ENCODE results near the gene DMPK.

The DMPK gene

GRCh38 chr19:45786533-45786894 is 4.2 kb upstream of the DMPK start:
- no peaks in the 10 kb centered on the region for H3K9me3 ChIP-seq (ENCODE audit: low read length)
- H3K27me3 ChIP-seq (ENCODE audit: insufficient read depth, low read length), result no peaks in the 10 kb centered on the region
- H3K4me3 ChIP-seq (ENCODE audit: low read length), result no peak overlapping the region
- peaks cover 8% of the 10 kb centered on the region for H3K4me1 ChIP-seq (ENCODE audit: insufficient read depth, low read length)
- H3K36me3 ChIP-seq (ENCODE audit: insufficient read depth, low read length), result peaks cover 59% of the 10 kb centered on the region
- H2AFZ ChIP-seq (ENCODE audit: low read depth, low read length), result no peak overlapping the region

GRCh38 chr19:45785781-45786532 is 3.7 kb upstream of the DMPK start:
- H3K9me3 ChIP-seq (ENCODE audit: low read length), result no peaks in the 10 kb centered on the region
- peaks cover 3% of the 10 kb centered on the region for H3K4me1 ChIP-seq (ENCODE audit: insufficient read depth, low read length)
- no peak overlapping the region for H3K4me3 ChIP-seq (ENCODE audit: low read length)
- H2AFZ ChIP-seq (ENCODE audit: low read depth, low read length), result no peak overlapping the region
- H3K36me3 ChIP-seq (ENCODE audit: insufficient read depth, low read length), result peaks cover 58% of the 10 kb centered on the region
- H3K27me3 ChIP-seq (ENCODE audit: insufficient read depth, low read length), result no peaks in the 10 kb centered on the region

- H3K27me3 ChIP-seq (ENCODE audit: insufficient read depth, low read length), result no peaks in the 10 kb centered on the region
- peaks cover 52% of the 10 kb centered on the region for H3K36me3 ChIP-seq (ENCODE audit: insufficient read depth, low read length)
Observed at GRCh38 chr19:45785097-45785496, 2.8 kb upstream of the DMPK start.

GRCh38 chr19:45784096-45784495 is 1.8 kb upstream of the DMPK start:
- H3K27me3 ChIP-seq (ENCODE audit: insufficient read depth, low read length), result no peaks in the 10 kb centered on the region
- peaks cover 2% of the 10 kb centered on the region for H3K4me1 ChIP-seq (ENCODE audit: insufficient read depth, low read length)
- H3K4me3 ChIP-seq (ENCODE audit: low read length), result no peak overlapping the region
- no peaks in the 10 kb centered on the region for H3K9me3 ChIP-seq (ENCODE audit: low read length)
- H2AFZ ChIP-seq (ENCODE audit: low read depth, low read length), result no peak overlapping the region
- H3K36me3 ChIP-seq (ENCODE audit: insufficient read depth, low read length), result peaks cover 49% of the 10 kb centered on the region

More at GRCh38 chr19:45785097-45785496, 2.8 kb upstream of the DMPK start:
- Histone ChIP-seq H3K4me1 (ENCODE audit: insufficient read depth, low read length) (peaks cover 2% of the 10 kb centered on the region), H2AFZ (ENCODE audit: low read depth, low read length) (no peak overlapping the region), H3K9me3 (ENCODE audit: low read length) (no peaks in the 10 kb centered on the region), H3K4me3 (ENCODE audit: low read length) (no peak overlapping the region)

- Histone ChIP-seq H3K36me3 (ENCODE audit: insufficient read depth, low read length) (peaks cover 44% of the 10 kb centered on the region), H3K4me3 (ENCODE audit: low read length) (no peak overlapping the region), H2AFZ (ENCODE audit: low read depth, low read length) (no peak overlapping the region), H3K27me3 (ENCODE audit: insufficient read depth, low read length) (no peaks in the 10 kb centered on the region), H3K4me1 (ENCODE audit: insufficient read depth, low read length) (peaks cover 2% of the 10 kb centered on the region), H3K9me3 (ENCODE audit: low read length) (no peaks in the 10 kb centered on the region)
Observed at GRCh38 chr19:45782820-45783785, 813 bp upstream of the DMPK start.

- peaks cover 2% of the 10 kb centered on the region for H3K4me1 ChIP-seq (ENCODE audit: insufficient read depth, low read length)
- H3K36me3 ChIP-seq (ENCODE audit: insufficient read depth, low read length), result peaks cover 48% of the 10 kb centered on the region
- H2AFZ ChIP-seq (ENCODE audit: low read depth, low read length), result no peak overlapping the region
- no peak overlapping the region for H3K4me3 ChIP-seq (ENCODE audit: low read length)
- H3K9me3 ChIP-seq (ENCODE audit: low read length), result no peaks in the 10 kb centered on the region
- no peaks in the 10 kb centered on the region for H3K27me3 ChIP-seq (ENCODE audit: insufficient read depth, low read length)
Observed at GRCh38 chr19:45781214-45782161, 802 bp downstream of the DMPK start.

- Histone ChIP-seq H3K36me3 (ENCODE audit: insufficient read depth, low read length) (peaks cover 41% of the 10 kb centered on the region), H3K4me3 (ENCODE audit: low read length) (no peak overlapping the region), H2AFZ (ENCODE audit: low read depth, low read length) (no peak overlapping the region), H3K27me3 (ENCODE audit: insufficient read depth, low read length) (no peaks in the 10 kb centered on the region), H3K4me1 (ENCODE audit: insufficient read depth, low read length) (peaks cover 2% of the 10 kb centered on the region), H3K9me3 (ENCODE audit: low read length) (no peaks in the 10 kb centered on the region)
Observed at GRCh38 chr19:45780448-45781213, 1.7 kb downstream of the DMPK start.

- Histone ChIP-seq H2AFZ (ENCODE audit: low read depth, low read length) (no peak overlapping the region), H3K4me1 (ENCODE audit: insufficient read depth, low read length) (peaks cover 2% of the 10 kb centered on the region), H3K4me3 (ENCODE audit: low read length) (no peak overlapping the region)
Observed at GRCh38 chr19:45780146-45780447, 2.2 kb downstream of the DMPK start.

GRCh38 chr19:45779231-45780145 is 2.8 kb downstream of the DMPK start:
- Histone ChIP-seq H3K9me3 (ENCODE audit: low read length) (no peaks in the 10 kb centered on the region), H3K27me3 (ENCODE audit: insufficient read depth, low read length) (no peaks in the 10 kb centered on the region), H3K4me3 (ENCODE audit: low read length) (no peak overlapping the region)

More at GRCh38 chr19:45780146-45780447, 2.2 kb downstream of the DMPK start:
- no peaks in the 10 kb centered on the region for H3K27me3 ChIP-seq (ENCODE audit: insufficient read depth, low read length)
- peaks cover 36% of the 10 kb centered on the region for H3K36me3 ChIP-seq (ENCODE audit: insufficient read depth, low read length)
- no peaks in the 10 kb centered on the region for H3K9me3 ChIP-seq (ENCODE audit: low read length)

GRCh38 chr19:45778010-45778661 is 4.2 kb downstream of the DMPK start:
- no peak overlapping the region for H2AFZ ChIP-seq (ENCODE audit: low read depth, low read length)
- no peaks in the 10 kb centered on the region for H3K27me3 ChIP-seq (ENCODE audit: insufficient read depth, low read length)
- H3K9me3 ChIP-seq (ENCODE audit: low read length), result no peaks in the 10 kb centered on the region
- H3K36me3 ChIP-seq (ENCODE audit: insufficient read depth, low read length), result peaks cover 42% of the 10 kb centered on the region
- peaks cover 2% of the 10 kb centered on the region for H3K4me1 ChIP-seq (ENCODE audit: insufficient read depth, low read length)
- H3K4me3 ChIP-seq (ENCODE audit: low read length), result no peak overlapping the region

More at GRCh38 chr19:45779231-45780145, 2.8 kb downstream of the DMPK start:
- Histone ChIP-seq H3K4me1 (ENCODE audit: insufficient read depth, low read length) (peaks cover 2% of the 10 kb centered on the region), H3K36me3 (ENCODE audit: insufficient read depth, low read length) (peaks cover 36% of the 10 kb centered on the region), H2AFZ (ENCODE audit: low read depth, low read length) (no peak overlapping the region)

GRCh38 chr19:45777395-45777961 is 4.8 kb downstream of the DMPK start:
- Histone ChIP-seq H3K27me3 (ENCODE audit: insufficient read depth, low read length) (no peaks in the 10 kb centered on the region), H2AFZ (ENCODE audit: low read depth, low read length) (no peak overlapping the region), H3K4me3 (ENCODE audit: low read length) (no peak overlapping the region), H3K4me1 (ENCODE audit: insufficient read depth, low read length) (peaks cover under 1% of the 10 kb centered on the region), H3K9me3 (ENCODE audit: low read length) (no peaks in the 10 kb centered on the region), H3K36me3 (ENCODE audit: insufficient read depth, low read length) (peaks cover 49% of the 10 kb centered on the region)
